NOMO-1 treated with DMSO at 0.1 percent for 48 hours (cell line): ENCODE data around the gene HSPA6.
"Not testable (repeated sequence)": the region's sequence is repeated elsewhere in the genome, so short reads cannot be mapped to it uniquely, and the experiment has no call there.

ENCODE experiments used
- DNase-seq: peaks from one replicate; lab custom pipeline; 2025; ENCODE audit not compliant: unreplicated experiment; lab: John Stamatoyannopoulos, UW

HSPA6 gene

GRCh38 chr1:161557506-161558450 is 33.4 kb downstream of the HSPA6 start:
- not testable (repeated sequence) for DNase-seq

- peak; percentile 97 for DNase-seq
These were observed 36.8 kb downstream of the HSPA6 start for GRCh38 chr1:161560960-161561715.

GRCh38 chr1:161562441-161562840 is 38.1 kb downstream of the HSPA6 start:
- DNase-seq = peak; percentile 29

- DNase-seq = not testable (repeated sequence)
These were observed 39.2 kb downstream of the HSPA6 start for GRCh38 chr1:161563522-161563921.

- not testable (repeated sequence) for DNase-seq
These were observed 42.2 kb downstream of the HSPA6 start for GRCh38 chr1:161566602-161566960.

- not testable (repeated sequence) for DNase-seq
These were observed 47.4 kb downstream of the HSPA6 start for GRCh38 chr1:161571703-161572102.
